Psoas muscle (tissue), 8 donors: ENCODE measurements around the gene TMEM140. TPM values are rescaled to one million over a fixed set of nuclear protein-coding genes. Genes with fewer than 3 reads are reported as not detected.

ENCODE experiments used
- ATAC-seq, 4 donors: fragments of 200-7000 bp; cut with Tn5 transposase; one replicate each; pipeline ENCODE4 v1.9.1; 2020; ENCODE audit warnings: moderate library complexity in 3 of 4, mild to moderate bottlenecking in 2 of 4
- DNase-seq, 2 donors: peaks; one replicate each; pipeline ENCODE4 v3.0.0-alpha.2; 2020
- H3K27ac ChIP-seq: fragments of 200-600 bp; one replicate; pipeline ENCODE4 v1.8.0; 2022
- H3K27me3 ChIP-seq, 3 donors: fragments of 200-600 bp in 1 of 3; one replicate each; pipeline versions ENCODE4 v1.6.1 to v1.8.0; 2013 to 2022; ENCODE audit warnings: low read length in 2 of 3, mild to moderate bottlenecking in 2 of 3, moderate library complexity in 1 of 3; ENCODE audit not compliant: insufficient read depth in 3 of 3
- H3K36me3 ChIP-seq, 2 donors: fragments of 200-600 bp in 1 of 2; one replicate each; pipeline versions ENCODE4 v1.6.1 to v1.8.0; 2013 to 2022; ENCODE audit warnings: low read depth in 1 of 2, mild to moderate bottlenecking in 1 of 2, moderate library complexity in 1 of 2; ENCODE audit not compliant: insufficient read depth in 1 of 2
- H3K4me1 ChIP-seq: fragments of 200-600 bp; one replicate; pipeline ENCODE4 v1.8.0; 2022
- H3K4me3 ChIP-seq: fragments of 200-600 bp; one replicate; pipeline ENCODE4 v1.8.0; 2022; ENCODE audit warnings: mild to moderate bottlenecking
- H3K9me3 ChIP-seq: fragments of 200-600 bp; one replicate; pipeline ENCODE4 v1.8.0; 2022
- WGBS, 3 donors: extraction: QIAGEN DNeasy Blood & Tissue Kit; methylation state at CpG; one replicate each; pipeline versions ENCODE4 v1.1.6 to v1.1.7; 2013; 5-methylcytosine and 5-hydroxymethylcytosine counted together
- intact Hi-C, 2 donors: fragments of 100-400 bp; cut with DNase I; formaldehyde crosslinking; loops; one replicate each; pipeline versions ENCODE4 v1.11.0 to v1.14.2; 2022
- polyA plus RNA-seq, 3 donors: library from polyadenylated mRNA; stranded (reverse); fragments of 200-250 nt; gene quantifications; one replicate each; pipeline ENCODE4 v1.2.3, GENCODE V29; 2013
- total RNA-seq, 4 donors: library from RNA; stranded (reverse); fragmentation: NEBNext Ultra II Directional in 2 of 4; extraction: Animal tissue kit (Norgen Biotek cat#: 25700) in 2 of 4; gene quantifications; one replicate each; pipeline versions ENCODE4 v1.2.1 to v1.2.4, GENCODE V29; 2021 to 2023
- TF ChIP-seq, protein P1 (sequence below): fragments of 200-600 bp; IDR thresholded peaks from one replicate; pipeline ENCODE4 v1.8.0; 2022; ENCODE audit warnings: antibody characterized with exemption
- donor health status: healthy with polysubstance abuse.
- donor health status: DM: no; HTN: no; CAD: no; lungs with moderate emphysema.
- donor health status: Bipolar disorder and iron deficiency.
- donor health status: healthy.
- donor health status: DM: yes; HTN: yes; CAD: no.
- donor health status: DM: no; HTN: no; CAD: no.
- donor health status: DM: no; HTN: no; CAD: no.
- donor health status: DM: yes; HTN: yes; CAD: no.

Gene TMEM140
- total and polyA plus RNA-seq, 7 donors = 25.4 to 106 (median 67.0) TPM

DNA sequence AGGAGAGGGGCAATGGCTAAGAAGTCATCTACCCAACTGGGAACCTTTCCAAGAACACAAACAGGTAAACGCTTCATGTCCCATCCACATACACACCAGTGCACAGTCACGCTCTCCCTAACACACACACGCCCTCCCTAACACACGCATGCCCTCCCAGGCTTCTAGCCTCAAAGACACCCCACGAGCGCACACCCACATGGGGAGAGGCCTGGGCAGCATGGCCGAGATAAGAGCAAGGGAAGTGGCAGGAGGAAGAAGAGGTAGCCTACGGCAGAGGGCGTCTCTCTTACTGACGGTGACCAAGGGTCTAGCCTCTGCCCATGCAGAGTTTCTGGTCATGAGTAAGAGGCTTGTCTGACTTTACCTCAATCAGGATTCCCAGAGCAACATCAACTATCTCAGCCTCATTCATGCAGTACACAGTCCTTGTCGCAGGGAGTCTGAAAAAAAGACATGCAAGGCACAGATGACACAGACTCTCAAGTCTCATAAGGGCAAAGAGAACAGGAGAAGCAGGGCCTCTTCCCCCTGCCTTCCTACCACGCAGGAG is 19.6 kb downstream of the TMEM140 start:
- peak overlapping the region; percentile 53 for H3K4me3 ChIP-seq
- H3K9me3 ChIP-seq = no peaks in the 10 kb centered on the region
- intact Hi-C loops = loop anchor here (10.0 kb wide), 3 partner anchors 183 to 633 kb away; partner anchors contain the start of genes AGBL3 (in 1 of the 2) and AKR1B15 (in 1 of the 2)
- H3K27me3 ChIP-seq = no peaks in the 10 kb centered on the region
- peaks cover 64% of the 10 kb centered on the region for H3K4me1 ChIP-seq
- DNase-seq (no peak), ATAC-seq (no peak)
- TF ChIP-seq, protein P1, sequence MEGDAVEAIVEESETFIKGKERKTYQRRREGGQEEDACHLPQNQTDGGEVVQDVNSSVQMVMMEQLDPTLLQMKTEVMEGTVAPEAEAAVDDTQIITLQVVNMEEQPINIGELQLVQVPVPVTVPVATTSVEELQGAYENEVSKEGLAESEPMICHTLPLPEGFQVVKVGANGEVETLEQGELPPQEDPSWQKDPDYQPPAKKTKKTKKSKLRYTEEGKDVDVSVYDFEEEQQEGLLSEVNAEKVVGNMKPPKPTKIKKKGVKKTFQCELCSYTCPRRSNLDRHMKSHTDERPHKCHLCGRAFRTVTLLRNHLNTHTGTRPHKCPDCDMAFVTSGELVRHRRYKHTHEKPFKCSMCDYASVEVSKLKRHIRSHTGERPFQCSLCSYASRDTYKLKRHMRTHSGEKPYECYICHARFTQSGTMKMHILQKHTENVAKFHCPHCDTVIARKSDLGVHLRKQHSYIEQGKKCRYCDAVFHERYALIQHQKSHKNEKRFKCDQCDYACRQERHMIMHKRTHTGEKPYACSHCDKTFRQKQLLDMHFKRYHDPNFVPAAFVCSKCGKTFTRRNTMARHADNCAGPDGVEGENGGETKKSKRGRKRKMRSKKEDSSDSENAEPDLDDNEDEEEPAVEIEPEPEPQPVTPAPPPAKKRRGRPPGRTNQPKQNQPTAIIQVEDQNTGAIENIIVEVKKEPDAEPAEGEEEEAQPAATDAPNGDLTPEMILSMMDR = no peak
- H3K36me3 ChIP-seq = peaks cover 0 to 38% of the 10 kb centered on the region in 2 donors
- WGBS, 3 donors = 76 to 86% (median 79%) methylated on average over 12 of the region's 12 CpGs
- peak overlapping the region; percentile 100 for H3K27ac ChIP-seq

DNA sequence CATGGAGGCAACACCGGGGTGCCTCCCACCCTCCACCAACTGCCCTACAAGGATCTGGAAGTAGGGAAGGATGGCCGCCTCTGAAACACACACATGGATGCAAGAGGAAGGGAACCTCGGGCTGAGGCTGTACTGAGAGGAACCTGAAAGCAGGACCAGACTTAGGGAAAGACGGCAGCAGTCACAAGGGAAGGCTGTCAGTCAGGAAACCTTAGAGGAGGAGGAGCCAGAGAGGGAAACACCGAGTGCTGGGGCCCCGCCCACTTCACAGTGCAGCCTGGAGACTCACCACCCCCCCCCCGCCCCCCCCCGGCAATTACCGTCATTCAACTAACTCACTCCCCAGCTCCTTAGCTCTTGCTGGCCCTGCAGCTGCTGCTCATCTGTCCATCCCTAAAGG is 20.1 kb downstream of the TMEM140 start:
- H3K27me3 ChIP-seq = no peaks in the 10 kb centered on the region
- no peaks in the 10 kb centered on the region for H3K9me3 ChIP-seq
- ATAC-seq (peak in 3 of 4 donors; percentile 1 to 18 (median 6)), DNase-seq (peak; percentile 65 to 84)
- H3K4me3 ChIP-seq = peak overlapping the region; percentile 97
- peaks cover 59% of the 10 kb centered on the region for H3K4me1 ChIP-seq
- 35 to 63% (median 60%) methylated on average over 6 to 9 of the region's 9 CpGs for WGBS, 3 donors
- peak overlapping the region; percentile 100 for H3K27ac ChIP-seq
- TF ChIP-seq, protein P1 = no peak
- intact Hi-C loops = loop anchor here (2.0 to 10.0 kb wide), 5 partner anchors 19 to 633 kb away; partner anchors contain the start of genes AGBL3 (in 2 of the 2), AKR1B15 (in 1 of the 2) and TMEM140 (in 1 of the 2)
- H3K36me3 ChIP-seq = peaks cover 0 to 34% of the 10 kb centered on the region in 2 donors

DNA sequence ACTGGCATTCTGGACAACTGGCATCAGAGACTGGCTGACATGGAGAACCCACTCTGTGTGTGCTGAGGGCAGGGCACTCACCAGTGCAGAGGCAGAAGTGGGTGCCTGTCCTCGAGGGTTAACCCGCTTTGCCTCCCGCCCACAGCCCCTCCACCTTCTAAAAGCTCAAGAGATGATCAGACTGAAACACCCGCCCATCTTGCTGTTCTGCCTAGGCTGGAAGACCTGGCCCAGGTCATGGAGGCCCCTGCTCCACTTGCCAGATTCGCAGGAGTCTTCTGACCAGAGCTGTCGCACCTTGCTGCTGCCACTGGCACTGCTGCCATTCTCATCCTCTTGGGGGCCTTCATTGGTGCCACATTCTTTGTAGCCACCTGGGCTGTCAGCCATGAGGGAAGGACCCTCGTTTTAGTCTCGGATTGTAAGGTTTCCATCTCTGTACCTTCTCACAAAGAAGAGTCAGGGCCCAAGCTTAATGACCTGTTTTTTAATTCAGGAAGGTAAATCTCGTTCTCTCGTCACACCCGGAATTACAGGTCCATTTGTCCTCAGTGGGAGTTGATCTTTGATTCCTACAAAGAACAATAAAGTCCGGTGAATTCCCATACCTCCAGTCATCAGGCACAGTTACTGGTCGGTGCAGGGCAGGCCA is 20.7 kb downstream of the TMEM140 start:
- no peaks in the 10 kb centered on the region for H3K27me3 ChIP-seq
- H3K36me3 ChIP-seq = peaks cover 0 to 34% of the 10 kb centered on the region in 2 donors
- H3K4me3 ChIP-seq = peak overlapping the region; percentile 97
- H3K4me1 ChIP-seq = peaks cover 53% of the 10 kb centered on the region
- H3K9me3 ChIP-seq = no peaks in the 10 kb centered on the region
- H3K27ac ChIP-seq = peak overlapping the region; percentile 100
- WGBS, 3 donors = 82 to 87% (median 84%) methylated on average over 13 of the region's 13 CpGs
- ATAC-seq = no peak
- DNase-seq = no peak
- intact Hi-C loops = loop anchor here (2.0 to 10.0 kb wide), 5 partner anchors 20 to 634 kb away; partner anchors contain the start of genes AGBL3 (in 2 of the 2), AKR1B15 (in 1 of the 2) and TMEM140 (in 1 of the 2)
- TF ChIP-seq, protein P1 = no peak

DNA sequence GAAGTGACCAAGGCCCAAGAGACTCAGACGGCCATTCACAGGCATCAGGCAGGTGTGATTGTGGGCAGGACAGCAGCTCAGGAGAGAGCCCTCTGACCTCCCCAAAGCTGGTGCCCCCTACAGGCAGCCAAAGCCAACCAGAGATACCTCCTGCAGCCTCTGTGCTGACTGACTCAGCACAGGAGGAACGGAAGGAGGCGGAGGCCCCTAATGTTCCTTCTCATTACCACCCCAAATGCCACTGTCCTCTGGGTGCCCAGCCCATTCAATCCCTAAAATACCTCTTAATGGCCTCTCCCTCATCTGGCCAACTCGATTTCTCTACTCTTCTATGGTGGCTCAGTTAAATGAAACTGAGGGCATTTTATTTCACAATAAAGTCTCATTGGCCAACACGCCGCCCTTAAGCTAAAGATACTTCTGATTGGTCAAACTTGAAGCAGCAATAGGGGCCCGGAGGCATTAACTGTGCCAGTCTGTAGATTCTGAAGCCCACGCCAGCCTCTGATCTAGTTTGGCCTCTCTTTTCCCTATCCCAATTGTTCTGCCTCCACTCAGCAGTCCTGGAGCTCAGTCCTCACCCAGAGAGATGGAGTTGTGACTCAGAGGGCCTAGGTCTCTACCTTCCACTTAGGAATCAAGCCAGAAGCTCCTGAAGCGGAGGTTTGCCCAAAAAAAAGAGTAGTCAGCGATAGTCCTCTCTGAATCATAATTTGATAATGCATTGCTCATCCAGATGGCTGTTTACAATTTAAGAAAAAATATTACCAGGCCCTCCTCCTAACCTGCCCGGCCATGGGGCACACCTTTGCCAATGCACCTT is 21.5 kb downstream of the TMEM140 start:
- TF ChIP-seq, protein P1 = peak; percentile 45
- 45 to 65% (median 47%) methylated on average over 11 of the region's 11 CpGs for WGBS, 3 donors
- peak; percentile 9 to 30 (median 16) for ATAC-seq
- DNase-seq = peak; percentile 48 to 74
- Histone ChIP-seq H3K4me1 (peaks cover 46% of the 10 kb centered on the region), H3K27me3 (no peaks in the 10 kb centered on the region), H3K36me3 (peaks cover 0 to 34% of the 10 kb centered on the region in 2 donors), H3K4me3 (peak overlapping the region; percentile 97), H3K9me3 (no peaks in the 10 kb centered on the region), H3K27ac (peak overlapping the region; percentile 100)
- intact Hi-C loops = loop anchor here (2.0 to 10.0 kb wide), 5 partner anchors 21 to 635 kb away; partner anchors contain the start of genes AGBL3 (in 2 of the 2), AKR1B15 (in 1 of the 2) and TMEM140 (in 1 of the 2)
